Breast epithelium (tissue), 4 donors: ENCODE results near the gene MDGA2. TPM values are rescaled to one million over a fixed set of nuclear protein-coding genes. Genes with fewer than 3 reads are reported as not detected.

Source experiments
- DNase-seq, 2 donors: peaks; one replicate each; pipeline ENCODE4 v3.0.0-alpha.2; 2019; ENCODE audit warnings: low spot score in 2 of 2
- H3K27ac ChIP-seq, 2 donors: fragments of 200-600 bp; sonication (generic) in 1 of 2; one replicate each; pipeline ENCODE4 v1.5.1; 2016 to 2019; ENCODE audit warnings: mild to moderate bottlenecking in 1 of 2
- H3K27me3 ChIP-seq, 2 donors: fragments of 200-600 bp; sonication (generic) in 1 of 2; one replicate each; pipeline versions ENCODE4 v1.5.1 to v1.6.0; 2017 to 2019; ENCODE audit warnings: control low read depth in 1 of 2, mild to moderate bottlenecking in 1 of 2
- H3K36me3 ChIP-seq: fragments of 200-600 bp; one replicate; pipeline ENCODE4 v1.5.1; 2019
- H3K4me1 ChIP-seq, 2 donors: fragments of 200-600 bp; sonication (generic); one replicate each; pipeline ENCODE4 v1.5.1; 2016 to 2019; ENCODE audit warnings: control low read depth in 1 of 2
- H3K4me3 ChIP-seq, 3 donors: fragments of 200-600 bp; sonication (generic); 1 replicate in 2 of 3; 2 replicates in 1 of 3; pipeline ENCODE4 v1.5.1; 2016 to 2019; ENCODE audit warnings: mild to moderate bottlenecking in 3 of 3, moderate library complexity in 2 of 3
- H3K9me3 ChIP-seq, 2 donors: fragments of 200-600 bp; sonication (generic) in 1 of 2; one replicate each; pipeline ENCODE4 v1.5.1; 2016 to 2019; ENCODE audit warnings: control low read depth in 1 of 2
- POLR2A ChIP-seq: fragments of 450-650 bp; IDR thresholded peaks from one replicate; pipeline ENCODE4 v1.6.1; 2016; ENCODE audit warnings: antibody characterized with exemption, mild to moderate bottlenecking, moderate library complexity
- POLR2AphosphoS5 ChIP-seq, 3 donors: sonication (generic); formaldehyde crosslinking; IDR thresholded peaks; one replicate each; pipeline ENCODE4 v1.6.1; 2017; ENCODE audit warnings: antibody characterized with exemption in 3 of 3
- intact Hi-C: fragments of 100-400 bp; cut with DNase I; formaldehyde crosslinking; loops from one replicate; pipeline ENCODE4 v1.15.1; 2023; ENCODE audit warnings: low total_unique reads
- total RNA-seq, 3 donors: library from RNA; depleted of rRNA; stranded (reverse); fragments of >200 nt; gene quantifications; one replicate each; pipeline ENCODE4 v1.1.0, GENCODE V29; 2016
- TF ChIP-seq, protein P1 (sequence below), 3 donors: fragments of 450-650 bp; IDR thresholded peaks; one replicate each; pipeline ENCODE4 v1.5.1; 2016 to 2017; ENCODE audit warnings: antibody characterized with exemption in 3 of 3, mild to moderate bottlenecking in 3 of 3, moderate library complexity in 3 of 3

Gene MDGA2
- total RNA-seq, 3 donors from 2014 or later = not detected

DNA sequence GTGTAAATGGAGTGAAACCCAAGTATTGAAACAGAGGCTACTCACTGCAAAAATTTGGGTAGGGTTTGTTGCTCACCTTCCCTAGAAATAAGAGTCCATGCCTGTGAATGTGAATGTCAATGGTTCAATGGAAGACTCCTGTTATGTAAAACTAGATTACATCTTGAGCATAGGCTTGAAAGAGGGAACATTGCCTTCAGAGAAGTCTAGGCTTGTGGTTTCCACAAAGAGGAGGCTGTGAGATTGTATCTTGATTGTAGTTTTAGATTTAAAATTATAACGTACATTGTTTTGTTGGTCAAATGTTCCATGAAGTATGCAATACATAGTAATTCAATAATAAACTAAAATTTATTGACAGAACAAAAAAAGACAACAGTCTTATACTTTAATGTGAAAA is 610.1 kb downstream of the MDGA2 start:
- no peak for DNase-seq

DNA sequence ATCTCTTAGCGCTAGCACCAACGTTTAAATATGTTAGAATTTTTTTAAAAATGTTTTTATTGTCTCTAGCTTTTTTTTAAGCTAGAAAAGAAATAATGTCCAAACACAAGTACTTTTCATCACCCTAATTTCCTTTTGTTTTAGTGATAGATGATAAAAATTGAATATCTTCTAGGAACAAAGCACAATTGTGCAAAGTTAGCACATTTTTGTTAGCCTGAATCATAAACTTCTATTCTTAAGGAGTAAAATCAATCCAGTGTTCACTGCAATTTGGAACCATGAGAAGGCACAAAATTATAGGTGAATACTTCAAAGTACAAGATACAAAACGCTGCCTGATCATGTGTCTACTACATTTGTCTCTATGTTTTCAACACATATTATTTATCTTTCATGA is 615.4 kb downstream of the MDGA2 start:
- Histone ChIP-seq H3K4me1 (no peaks in the 10 kb centered on the region), H3K27ac (no peak overlapping the region), H3K36me3 (no peaks in the 10 kb centered on the region), H3K9me3 (no peaks in the 10 kb centered on the region), H3K27me3 (no peaks in the 10 kb centered on the region), H3K4me3 (no peak overlapping the region)
- TF ChIP-seq POLR2AphosphoS5 (IDR thresholded peaks at IDR 0.05) (no peak), POLR2A (no peak)
- TF ChIP-seq, protein P1, sequence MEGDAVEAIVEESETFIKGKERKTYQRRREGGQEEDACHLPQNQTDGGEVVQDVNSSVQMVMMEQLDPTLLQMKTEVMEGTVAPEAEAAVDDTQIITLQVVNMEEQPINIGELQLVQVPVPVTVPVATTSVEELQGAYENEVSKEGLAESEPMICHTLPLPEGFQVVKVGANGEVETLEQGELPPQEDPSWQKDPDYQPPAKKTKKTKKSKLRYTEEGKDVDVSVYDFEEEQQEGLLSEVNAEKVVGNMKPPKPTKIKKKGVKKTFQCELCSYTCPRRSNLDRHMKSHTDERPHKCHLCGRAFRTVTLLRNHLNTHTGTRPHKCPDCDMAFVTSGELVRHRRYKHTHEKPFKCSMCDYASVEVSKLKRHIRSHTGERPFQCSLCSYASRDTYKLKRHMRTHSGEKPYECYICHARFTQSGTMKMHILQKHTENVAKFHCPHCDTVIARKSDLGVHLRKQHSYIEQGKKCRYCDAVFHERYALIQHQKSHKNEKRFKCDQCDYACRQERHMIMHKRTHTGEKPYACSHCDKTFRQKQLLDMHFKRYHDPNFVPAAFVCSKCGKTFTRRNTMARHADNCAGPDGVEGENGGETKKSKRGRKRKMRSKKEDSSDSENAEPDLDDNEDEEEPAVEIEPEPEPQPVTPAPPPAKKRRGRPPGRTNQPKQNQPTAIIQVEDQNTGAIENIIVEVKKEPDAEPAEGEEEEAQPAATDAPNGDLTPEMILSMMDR (IDR thresholded peaks at IDR 0.05) = no peak
- no peak for DNase-seq
- intact Hi-C loops = no loop called here

More for the DNA sequence above, 610.1 kb downstream of the MDGA2 start:
- Histone ChIP-seq H3K27ac (no peak overlapping the region), H3K4me1 (no peaks in the 10 kb centered on the region), H3K36me3 (no peaks in the 10 kb centered on the region), H3K9me3 (no peaks in the 10 kb centered on the region), H3K4me3 (no peak overlapping the region), H3K27me3 (no peaks in the 10 kb centered on the region)
- intact Hi-C loops = no loop called here
- TF ChIP-seq POLR2AphosphoS5 (IDR thresholded peaks at IDR 0.05) (no peak), POLR2A (no peak)
- TF ChIP-seq, protein P1 (IDR thresholded peaks at IDR 0.05) = no peak

DNA sequence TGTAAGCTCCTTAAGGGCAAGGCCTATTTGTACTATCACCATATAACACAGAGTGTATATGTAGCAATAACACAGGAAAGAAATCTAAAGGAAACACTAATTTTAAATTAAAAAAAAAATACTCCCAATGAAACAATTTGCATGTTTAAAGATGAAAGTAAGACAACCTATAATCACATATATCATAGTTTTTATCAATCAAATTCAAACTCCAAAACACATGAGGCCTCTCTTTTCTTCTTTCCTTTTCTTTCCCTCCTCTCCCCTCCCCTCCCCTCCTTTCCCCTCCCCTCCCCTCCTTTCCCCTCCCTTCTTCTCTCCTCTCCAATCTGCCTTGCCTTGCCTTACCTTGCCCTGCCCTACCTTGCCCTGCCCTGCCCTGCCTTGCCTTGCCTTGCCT is 618.0 kb downstream of the MDGA2 start:
- no peak overlapping the region for H3K4me3 ChIP-seq
- H3K27me3 ChIP-seq = no peaks in the 10 kb centered on the region
- H3K27ac ChIP-seq = no peak overlapping the region
- intact Hi-C loops = no loop called here
- H3K36me3 ChIP-seq = no peaks in the 10 kb centered on the region
- no peak for DNase-seq
- no peaks in the 10 kb centered on the region for H3K4me1 ChIP-seq
- TF ChIP-seq POLR2AphosphoS5 (IDR thresholded peaks at IDR 0.05) (no peak), POLR2A (no peak)
- TF ChIP-seq, protein P1 (IDR thresholded peaks at IDR 0.05) = no peak
- H3K9me3 ChIP-seq = no peaks in the 10 kb centered on the region

DNA sequence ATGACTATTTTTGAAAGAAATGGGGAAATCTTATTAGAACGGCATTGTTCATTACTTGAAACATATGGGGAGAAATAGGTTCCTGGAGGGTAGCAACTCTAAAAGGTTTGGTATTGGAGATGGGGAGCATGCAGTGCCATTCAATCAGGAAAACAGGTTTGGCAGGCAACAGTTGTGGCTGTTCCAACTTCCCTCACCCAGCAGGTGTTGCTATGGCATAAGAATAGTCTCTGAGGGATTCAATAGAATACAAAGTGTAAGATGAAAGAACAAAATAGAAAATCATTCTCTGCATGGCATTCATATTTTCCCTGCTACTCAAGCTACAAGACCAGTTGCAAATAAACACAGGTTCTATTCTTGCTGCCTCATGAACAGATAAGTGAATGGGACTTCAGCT is 630.6 kb downstream of the MDGA2 start:
- Histone ChIP-seq H3K4me1 (no peaks in the 10 kb centered on the region), H3K4me3 (no peak overlapping the region), H3K36me3 (no peaks in the 10 kb centered on the region), H3K9me3 (no peaks in the 10 kb centered on the region), H3K27me3 (no peaks in the 10 kb centered on the region), H3K27ac (no peak overlapping the region)
- DNase-seq = no peak
- intact Hi-C loops = no loop called here
- TF ChIP-seq, protein P1 (IDR thresholded peaks at IDR 0.05) = no peak
- TF ChIP-seq POLR2AphosphoS5 (IDR thresholded peaks at IDR 0.05) = no peak
- no peak for TF ChIP-seq POLR2A

DNA sequence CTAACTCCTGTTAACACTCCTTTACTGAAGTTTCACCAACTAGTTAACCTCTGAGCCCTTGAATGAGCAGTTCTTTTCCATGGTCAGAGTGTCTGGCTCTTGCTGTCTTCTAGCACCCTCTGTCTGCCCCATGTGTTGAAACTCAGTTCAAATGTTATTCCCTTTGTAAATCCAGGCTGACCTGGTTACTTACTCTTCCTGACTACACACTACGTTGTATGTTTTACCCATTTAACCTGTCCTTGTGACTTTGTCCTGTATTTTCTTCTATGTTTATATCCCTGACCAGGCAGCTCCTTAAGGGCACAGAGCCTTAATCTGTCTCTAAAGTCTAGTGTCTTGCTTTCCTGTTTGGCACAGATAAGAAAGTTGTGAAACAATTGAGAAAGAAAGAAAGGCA is 634.9 kb downstream of the MDGA2 start:
- no peak for DNase-seq
- TF ChIP-seq, protein P1 (IDR thresholded peaks at IDR 0.05) = no peak
- TF ChIP-seq POLR2AphosphoS5 (IDR thresholded peaks at IDR 0.05) = no peak
- TF ChIP-seq POLR2A = no peak
- Histone ChIP-seq H3K4me3 (no peak overlapping the region), H3K27me3 (no peaks in the 10 kb centered on the region), H3K27ac (no peak overlapping the region), H3K36me3 (no peaks in the 10 kb centered on the region), H3K9me3 (no peaks in the 10 kb centered on the region), H3K4me1 (no peaks in the 10 kb centered on the region)
- intact Hi-C loops = no loop called here
